Tibial nerve (tissue), 3 donors: ENCODE data around the gene APBA3.

Source experiments
- CTCF ChIP-seq, 5 experiments: fragments of 200-600 bp in 3 of 5; fragments of 450-650 bp in 2 of 5; sonication (generic) in 3 of 5; IDR thresholded peaks; one replicate each; pipeline ENCODE4 v1.5.1; 2016 to 2019; ENCODE audit warnings: antibody characterized with exemption in 5 of 5, mild to moderate bottlenecking in 3 of 5, moderate library complexity in 2 of 5
- POLR2A ChIP-seq, 2 donors: fragments of 450-650 bp; IDR thresholded peaks; one replicate each; pipeline ENCODE4 v1.6.1; 2017; ENCODE audit warnings: antibody characterized with exemption in 2 of 2, mild to moderate bottlenecking in 2 of 2, moderate library complexity in 2 of 2

- TF ChIP-seq POLR2A (IDR thresholded peaks at IDR 0.05): no peak
- TF ChIP-seq CTCF (IDR thresholded peaks at IDR 0.05): no peak
Measured at GRCh38 chr19:3760871-3761361, 576 bp downstream of the APBA3 start.
